HuH-7 (cell line): ENCODE data around the gene YWHAB.
A peak's percentile ranks its signal among the peaks of the same experiment; 100 is the strongest.

Experiments
- DNase-seq: peaks from one replicate; pipeline ENCODE4 v3.0.0; 2011; ENCODE audit warnings: low spot score

Gene YWHAB

GRCh38 chr20:44911264-44911921 is 25.9 kb downstream of the YWHAB start:
- peak; percentile 96 for DNase-seq

DNA sequence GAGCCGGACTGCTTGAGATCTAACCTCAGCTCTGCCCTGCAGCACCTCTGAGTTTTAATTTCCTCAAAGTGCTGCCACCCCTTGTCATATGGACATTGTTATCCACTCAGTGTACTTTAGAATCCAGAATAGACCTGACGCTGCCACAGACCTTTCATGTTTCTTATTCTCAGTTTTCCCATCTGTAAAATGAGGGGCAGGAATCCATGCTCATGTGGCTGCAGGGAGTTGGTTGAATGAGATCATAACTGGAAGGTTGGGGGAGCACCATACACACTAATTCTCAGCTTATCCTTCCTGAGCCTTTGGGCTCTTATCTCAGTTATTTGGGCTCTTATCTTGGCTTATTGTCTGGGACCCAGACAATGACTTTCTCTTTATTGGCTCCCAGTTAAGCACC is 26.7 kb downstream of the YWHAB start:
- no peak for DNase-seq

- DNase-seq, result no peak
These were observed 29.4 kb downstream of the YWHAB start for GRCh38 chr20:44914924-44915323.

- DNase-seq, result no peak
These were observed 31.1 kb downstream of the YWHAB start for GRCh38 chr20:44916586-44916985.

DNA sequence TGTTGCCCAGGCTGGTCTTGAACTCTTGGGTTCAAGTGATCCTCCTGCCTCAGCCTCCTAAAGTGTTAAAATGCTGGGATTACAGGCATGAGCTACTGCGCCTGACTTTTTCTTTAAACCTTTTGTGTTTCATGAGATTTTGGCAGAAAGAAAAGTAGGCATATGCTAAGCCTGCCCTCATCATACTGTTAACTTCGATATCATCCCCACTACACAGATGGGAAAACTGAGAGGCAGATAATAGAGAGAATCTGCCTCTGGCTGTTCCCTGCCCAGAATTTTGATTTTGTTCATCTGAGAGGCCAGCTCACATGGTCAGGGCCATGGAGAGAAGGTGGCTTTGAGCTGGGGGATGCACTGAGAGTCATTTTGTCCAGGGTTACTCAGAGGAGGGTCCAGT is 31.9 kb downstream of the YWHAB start:
- no peak for DNase-seq

DNA sequence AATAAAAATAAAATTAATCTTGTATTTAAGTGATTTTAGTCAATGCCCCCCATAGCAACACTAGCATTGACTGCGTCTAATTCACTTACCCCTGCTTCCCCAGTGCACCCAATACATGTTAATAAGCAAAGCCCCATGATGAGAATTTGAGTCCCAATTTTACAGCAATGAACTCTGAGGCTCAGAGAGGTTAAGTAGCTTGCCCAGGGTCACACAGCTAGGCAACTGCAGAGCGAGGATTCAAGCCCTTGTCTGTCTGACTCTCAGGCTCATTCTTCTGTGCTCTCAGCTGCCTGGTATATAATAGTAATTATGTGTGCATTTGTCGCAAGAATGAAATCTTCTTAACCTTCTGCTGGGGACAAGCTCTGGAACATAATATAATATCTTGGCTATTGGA is 32.8 kb downstream of the YWHAB start:
- no peak for DNase-seq

DNA sequence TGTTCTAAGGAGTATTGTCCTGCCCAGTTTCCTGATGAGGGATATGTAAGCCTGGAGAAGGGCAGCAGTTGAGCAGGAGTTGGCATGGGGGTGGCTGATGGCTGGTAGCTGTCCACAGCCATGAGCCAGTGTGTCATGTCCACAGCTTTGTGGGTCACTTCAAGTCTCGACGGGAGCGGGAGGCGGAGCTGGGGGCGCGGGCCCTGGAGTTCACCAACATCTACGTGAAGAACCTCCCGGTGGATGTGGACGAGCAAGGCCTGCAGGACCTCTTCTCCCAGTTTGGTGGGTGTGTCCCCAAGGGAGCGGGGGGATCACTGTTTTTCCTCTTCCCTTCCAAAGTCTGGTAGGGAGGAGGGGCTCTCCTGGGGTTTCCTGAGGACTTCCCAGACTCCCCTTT is 33.3 kb downstream of the YWHAB start:
- no peak for DNase-seq

- no peak for DNase-seq
These were observed 35.9 kb downstream of the YWHAB start for GRCh38 chr20:44921447-44921846.

DNA sequence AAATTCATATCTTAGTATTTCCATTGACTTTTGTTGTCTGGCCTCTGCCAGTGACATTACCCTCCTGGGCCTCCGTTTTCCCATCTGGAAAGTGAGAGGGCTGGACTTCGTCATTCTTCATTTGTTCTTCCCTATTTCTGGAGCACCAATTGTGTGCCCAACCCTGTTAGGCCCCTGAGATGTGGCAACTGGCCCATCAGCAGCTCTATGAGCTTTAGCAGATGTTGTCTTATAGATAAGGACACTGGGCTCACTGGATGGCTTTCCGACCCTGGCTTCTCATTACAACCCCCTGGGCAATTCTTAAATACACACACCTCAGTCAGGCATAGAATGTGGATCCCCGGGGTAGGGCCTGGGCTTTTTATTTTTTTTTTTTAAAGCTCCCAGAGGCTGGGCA is 39.0 kb downstream of the YWHAB start:
- no peak for DNase-seq

DNA sequence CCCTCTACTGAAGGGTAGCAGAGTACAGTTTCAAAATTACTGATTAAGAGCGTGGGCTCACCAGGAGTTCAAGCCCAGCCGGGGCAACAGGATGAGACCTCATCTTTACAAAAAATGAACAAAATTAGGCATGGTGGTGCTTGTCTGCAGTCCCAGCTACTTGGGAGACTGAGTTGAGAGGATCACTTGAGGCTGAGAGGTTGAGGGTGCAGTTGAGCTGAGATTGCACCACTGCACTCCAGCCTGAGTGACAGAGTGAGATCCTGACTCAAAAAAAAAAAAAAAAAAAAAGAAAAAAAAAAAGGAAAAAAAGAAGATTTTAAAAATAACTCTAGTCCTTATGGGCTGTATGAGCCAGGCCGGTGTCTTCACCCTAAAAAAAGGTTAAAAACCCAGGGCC is 43.1 kb downstream of the YWHAB start:
- DNase-seq, result no peak

GRCh38 chr20:44930517-44931168 is 45.1 kb downstream of the YWHAB start:
- no peak for DNase-seq

- DNase-seq, result no peak
These were observed 46.4 kb downstream of the YWHAB start for GRCh38 chr20:44931911-44932310.

- DNase-seq, result no peak
These were observed 47.4 kb downstream of the YWHAB start for GRCh38 chr20:44932916-44933315.

DNA sequence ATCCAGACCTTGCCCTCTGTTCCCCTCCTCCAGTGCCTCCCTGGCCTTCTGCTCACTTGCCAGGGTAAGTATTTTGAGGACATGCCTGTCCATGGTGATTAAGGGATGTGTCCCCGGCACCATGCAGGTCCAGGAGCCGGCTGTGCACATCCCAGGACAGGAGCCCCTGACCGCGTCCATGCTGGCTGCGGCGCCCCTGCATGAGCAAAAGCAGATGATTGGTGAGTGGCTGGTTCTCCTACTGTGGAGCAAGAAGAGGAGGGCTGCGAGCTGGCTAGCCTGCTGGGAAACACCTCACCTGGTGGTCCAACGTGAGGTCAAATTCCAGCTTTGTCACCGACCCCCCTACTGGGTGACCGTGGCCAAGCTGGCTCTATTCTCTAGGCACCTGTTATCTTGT is 51.0 kb downstream of the YWHAB start:
- no peak for DNase-seq

DNA sequence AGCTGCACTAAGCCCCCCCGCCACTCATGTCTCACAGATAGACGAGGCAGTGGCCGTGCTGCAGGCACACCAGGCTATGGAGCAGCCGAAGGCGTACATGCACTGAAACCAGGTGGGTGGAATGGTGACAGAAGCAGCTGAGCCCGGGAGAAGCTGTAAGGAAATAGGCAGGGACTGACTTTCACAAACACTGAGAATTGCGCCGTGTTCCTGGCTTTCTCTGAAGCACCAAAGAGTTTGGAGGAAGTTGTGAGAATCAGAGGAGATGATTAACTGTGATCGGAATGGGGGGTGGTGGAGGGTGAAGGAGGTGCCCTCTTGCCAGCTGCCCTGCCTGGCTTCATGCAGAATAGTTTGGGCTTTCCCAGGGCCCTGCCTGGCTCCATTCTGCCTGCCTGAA is 53.1 kb downstream of the YWHAB start:
- DNase-seq, result no peak

GRCh38 chr20:44941120-44941691 is 55.7 kb downstream of the YWHAB start:
- DNase-seq, result no peak

- DNase-seq, result no peak
These were observed 56.9 kb downstream of the YWHAB start for GRCh38 chr20:44942264-44942973.

DNA sequence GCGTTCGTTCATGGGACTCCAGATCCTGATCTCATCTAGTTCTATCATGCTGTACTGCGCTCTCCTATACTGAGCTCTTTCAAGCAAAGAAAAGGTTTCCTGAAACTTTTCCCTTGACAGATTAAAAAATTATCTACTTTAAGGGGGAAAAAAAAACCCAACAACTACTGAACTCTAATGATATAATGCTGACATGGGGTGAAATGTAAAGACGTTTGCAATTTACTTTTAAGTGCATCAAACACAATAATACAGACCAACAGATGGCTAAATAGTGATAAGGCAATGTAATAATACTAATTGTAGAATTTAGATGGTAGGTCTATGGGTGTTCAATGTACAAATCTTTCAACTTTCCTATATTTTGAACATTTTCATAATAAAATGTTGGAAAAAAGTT is 58.3 kb downstream of the YWHAB start:
- no peak for DNase-seq

GRCh38 chr20:44945261-44945660 is 59.8 kb downstream of the YWHAB start:
- DNase-seq, result no peak

DNA sequence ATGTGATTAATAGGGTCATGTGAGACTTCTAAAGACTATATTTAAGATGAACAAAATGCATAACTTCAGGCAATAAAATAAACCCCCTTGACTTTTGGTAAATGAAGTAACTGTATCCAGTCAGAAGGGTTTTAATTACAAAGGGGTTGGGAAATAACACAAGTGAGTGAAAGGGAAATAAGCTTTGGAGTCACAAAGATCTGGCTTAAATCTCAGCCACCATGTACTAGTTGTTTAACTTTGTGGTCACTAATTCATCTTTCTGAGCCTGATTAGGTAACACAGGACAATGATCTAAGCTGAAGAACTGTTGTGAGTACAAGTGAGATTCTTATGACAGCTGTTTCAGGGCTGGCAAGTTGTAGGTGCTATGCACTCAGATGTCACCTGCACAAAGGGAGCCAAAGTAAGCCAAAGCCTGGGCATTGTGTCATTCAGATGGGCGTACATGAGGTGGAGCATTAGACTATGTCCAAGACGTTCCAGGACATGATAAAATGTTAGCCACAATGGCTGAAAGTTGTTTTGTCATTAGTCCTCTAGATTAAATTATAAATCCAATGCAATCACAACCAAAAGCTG is 60.9 kb downstream of the YWHAB start:
- DNase-seq, result no peak

DNA sequence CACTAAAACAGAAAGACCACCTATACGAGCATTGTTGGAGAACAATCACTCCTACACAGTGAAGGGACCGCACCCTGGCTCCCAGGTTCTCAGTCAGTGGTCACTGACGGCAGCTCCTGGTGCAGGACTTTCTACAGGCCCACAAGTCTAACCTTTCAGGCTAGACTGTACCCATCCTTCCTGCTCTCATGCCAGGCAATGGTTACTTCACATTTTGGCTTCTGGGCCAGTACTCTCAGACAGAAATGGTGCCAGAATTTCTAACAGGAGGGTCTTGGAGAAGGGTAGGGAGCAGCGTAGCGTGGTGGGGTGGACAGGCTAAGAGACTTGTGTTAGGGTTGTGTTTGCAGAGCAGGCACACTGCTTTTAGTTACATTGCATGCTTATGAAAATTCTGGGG is 62.6 kb downstream of the YWHAB start:
- no peak for DNase-seq

GRCh38 chr20:44948513-44948912 is 63.0 kb downstream of the YWHAB start:
- DNase-seq, result no peak

DNA sequence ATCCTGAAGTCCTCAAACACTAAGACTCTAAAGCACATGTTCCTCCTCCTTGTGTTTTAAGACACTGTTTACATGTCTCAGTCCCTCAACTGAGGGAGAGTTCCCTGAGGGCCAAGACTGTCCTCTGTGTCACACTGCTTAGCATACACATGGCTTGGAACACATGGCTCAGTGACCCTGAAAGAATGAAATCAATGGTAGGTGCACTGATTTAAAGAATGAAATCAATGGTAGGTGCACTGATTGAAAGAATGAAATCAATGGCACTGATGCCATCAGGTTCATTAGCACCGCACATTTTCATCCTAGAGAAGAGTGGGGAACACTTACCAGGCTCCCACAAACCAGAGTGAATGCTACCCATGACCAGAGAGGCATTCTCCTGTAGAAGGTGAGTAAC is 64.9 kb downstream of the YWHAB start:
- DNase-seq, result no peak
